ENCODE measurements around the gene GJA3.

Gene GJA3

GRCh38 chr13:20124303-20124702 is 36.5 kb downstream of the GJA3 start:
- H3K27me3 ChIP-seq (replicated peaks; ENCODE audit: control insufficient read depth, insufficient read depth, low read length) = 0 out of 2 replicates have a peak, but pooled peaks cover 1% of the 10 kb centered on the region

GRCh38 chr13:20121159-20121525 is 39.7 kb downstream of the GJA3 start:
- no peak for DNase-seq (ENCODE audit: extremely low read depth, insufficient read length)
- TF ChIP-seq CTCF (IDR thresholded peaks at IDR 0.05; ENCODE audit: insufficient read depth, low read length, poor library complexity, severe bottlenecking) = no peak
- H3K4me3 ChIP-seq (replicated peaks; ENCODE audit: low read depth, low read length) = no peak overlapping the region
- no peaks in the 10 kb centered on the region for H3K36me3 ChIP-seq (ENCODE audit: control insufficient read depth, insufficient read depth, low read length)
- H3K27me3 ChIP-seq (replicated peaks; ENCODE audit: control insufficient read depth, insufficient read depth, low read length) = no peaks in the 10 kb centered on the region

More at GRCh38 chr13:20124303-20124702, 36.5 kb downstream of the GJA3 start:
- no peak for TF ChIP-seq CTCF (IDR thresholded peaks at IDR 0.05; ENCODE audit: insufficient read depth, low read length, poor library complexity, severe bottlenecking)
- DNase-seq (ENCODE audit: extremely low read depth, insufficient read length) = no peak
- no peak overlapping the region for H3K4me3 ChIP-seq (replicated peaks; ENCODE audit: low read depth, low read length)
- no peaks in the 10 kb centered on the region for H3K36me3 ChIP-seq (ENCODE audit: control insufficient read depth, insufficient read depth, low read length)

- DNase-seq (ENCODE audit: extremely low read depth, insufficient read length) = no peak
- no peak overlapping the region for H3K4me3 ChIP-seq (replicated peaks; ENCODE audit: low read depth, low read length)
- H3K27me3 ChIP-seq (replicated peaks; ENCODE audit: control insufficient read depth, insufficient read depth, low read length) = no peaks in the 10 kb centered on the region
- no peaks in the 10 kb centered on the region for H3K36me3 ChIP-seq (ENCODE audit: control insufficient read depth, insufficient read depth, low read length)
- TF ChIP-seq CTCF (IDR thresholded peaks at IDR 0.05; ENCODE audit: insufficient read depth, low read length, poor library complexity, severe bottlenecking) = no peak
Observed at GRCh38 chr13:20119960-20120359, 40.9 kb downstream of the GJA3 start.

- H3K4me3 ChIP-seq (replicated peaks; ENCODE audit: low read depth, low read length) = peak overlapping the region; percentile 62
- no peaks in the 10 kb centered on the region for H3K27me3 ChIP-seq (replicated peaks; ENCODE audit: control insufficient read depth, insufficient read depth, low read length)
- peak; percentile 26 for DNase-seq (ENCODE audit: extremely low read depth, insufficient read length)
- H3K36me3 ChIP-seq (ENCODE audit: control insufficient read depth, insufficient read depth, low read length) = no peaks in the 10 kb centered on the region
- no peak for TF ChIP-seq CTCF (IDR thresholded peaks at IDR 0.05; ENCODE audit: insufficient read depth, low read length, poor library complexity, severe bottlenecking)
Observed at GRCh38 chr13:20118268-20119140, 42.3 kb downstream of the GJA3 start.

- DNase-seq (ENCODE audit: extremely low read depth, insufficient read length) = no peak
- peak; percentile 3 for TF ChIP-seq CTCF (IDR thresholded peaks at IDR 0.05; ENCODE audit: insufficient read depth, low read length, poor library complexity, severe bottlenecking)
- H3K27me3 ChIP-seq (replicated peaks; ENCODE audit: control insufficient read depth, insufficient read depth, low read length) = no peaks in the 10 kb centered on the region
- no peak overlapping the region for H3K4me3 ChIP-seq (replicated peaks; ENCODE audit: low read depth, low read length)
- no peaks in the 10 kb centered on the region for H3K36me3 ChIP-seq (ENCODE audit: control insufficient read depth, insufficient read depth, low read length)
Observed at GRCh38 chr13:20116213-20116612, 44.6 kb downstream of the GJA3 start.

Data from GM06990 (cell line).